Gastroesophageal sphincter (tissue), 3 donors: ENCODE measurements around the gene DPF3.

ENCODE experiments used
- CTCF ChIP-seq, 4 experiments: fragments of 200-600 bp in 2 of 4; fragments of 450-650 bp in 2 of 4; sonication (generic) in 1 of 4; IDR thresholded peaks; one replicate each; pipeline ENCODE4 v1.5.1; 2017 to 2019; ENCODE audit warnings: antibody characterized with exemption in 4 of 4, mild to moderate bottlenecking in 2 of 4, moderate library complexity in 2 of 4
- POLR2A ChIP-seq, 2 donors: fragments of 450-650 bp; IDR thresholded peaks; one replicate each; pipeline ENCODE4 v1.6.1; 2017; ENCODE audit warnings: antibody characterized with exemption in 2 of 2, mild to moderate bottlenecking in 2 of 2, moderate library complexity in 1 of 2
- POLR2AphosphoS5 ChIP-seq: sonication (generic); formaldehyde crosslinking; IDR thresholded peaks from one replicate; pipeline ENCODE4 v1.6.1; 2017; ENCODE audit warnings: antibody characterized with exemption

GRCh38 chr14:72887514-72887913 lies 6.4 kb downstream of the DPF3 start:
- TF ChIP-seq POLR2A (IDR thresholded peaks at IDR 0.05) (no peak), CTCF (IDR thresholded peaks at IDR 0.05) (no peak), POLR2AphosphoS5 (no peak)
